HL-60/S4 treated with phorbol 12-myristate 13-acetate at 8.2 ng/mL for 4 days and 3 days (cell line): Measurements from ENCODE around the gene CCDC93.
"Not testable (repeated sequence)": the region's sequence is repeated elsewhere in the genome, so short reads cannot be mapped to it uniquely, and the experiment has no call there.

ENCODE experiments used
- in situ Hi-C: fragments of 300-500 bp; cut with MboI; formaldehyde crosslinking; loops from 2 replicates; pipeline ENCODE4 v1.15.0; 2022; ENCODE audit warnings: low sequenced_read_pairs

The CCDC93 gene

DNA sequence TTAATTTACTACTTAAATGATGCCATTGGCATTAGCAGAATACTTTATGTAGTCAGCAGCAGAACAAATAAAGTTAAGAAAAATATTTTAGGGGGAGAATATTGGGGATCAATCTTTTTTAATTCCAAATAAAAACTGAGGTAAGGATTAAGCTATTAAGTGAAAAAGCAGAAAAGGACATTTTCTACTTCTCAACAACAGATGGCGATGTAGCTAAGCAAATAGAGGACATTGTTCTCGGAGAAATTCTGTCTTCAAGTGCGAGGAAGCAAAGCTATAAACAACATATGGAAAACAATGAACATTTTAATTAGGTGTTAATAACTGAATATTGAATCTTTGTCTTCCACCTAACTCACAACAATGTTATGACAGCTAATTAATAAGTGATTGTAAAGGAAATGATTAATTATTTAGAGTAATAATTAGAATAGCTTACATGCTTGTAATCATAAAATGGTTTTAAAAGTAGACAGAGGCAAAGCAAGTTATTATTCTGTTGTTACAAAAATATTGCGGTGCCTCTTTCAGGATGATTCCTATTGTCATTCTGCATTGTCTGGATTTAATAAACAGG, 32.9 kb upstream of the CCDC93 start:
- in situ Hi-C loops, result no loop called here

- in situ Hi-C loops, result no loop called here
Measured at GRCh38 chr2:118045286-118045685, 31.4 kb upstream of the CCDC93 start.

GRCh38 chr2:118044854-118045253, 31.0 kb upstream of the CCDC93 start:
- in situ Hi-C loops, result no loop called here

- in situ Hi-C loops, result no loop called here
Measured at GRCh38 chr2:118044103-118044716, 30.3 kb upstream of the CCDC93 start.

DNA sequence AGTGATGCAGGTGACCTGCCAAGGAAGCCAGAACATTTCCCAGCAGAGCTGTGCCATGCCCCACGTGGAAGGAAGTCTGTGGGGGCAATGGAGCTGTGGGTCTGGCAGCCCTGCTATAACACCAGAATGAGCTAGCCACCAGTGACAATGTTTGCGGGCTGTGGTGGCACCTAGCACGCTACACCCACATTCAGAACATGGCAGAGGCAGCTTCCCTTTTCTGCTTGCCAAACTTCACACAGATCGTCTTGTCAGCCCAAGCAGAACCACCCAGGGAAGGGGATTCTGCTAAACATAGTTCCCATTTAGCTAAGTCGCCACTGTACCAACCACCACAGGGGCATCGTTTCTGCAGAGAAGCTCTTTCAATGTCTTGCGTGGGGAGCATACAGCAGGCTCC, 27.0 kb upstream of the CCDC93 start:
- in situ Hi-C loops, result no loop called here

- in situ Hi-C loops, result no loop called here
Measured at GRCh38 chr2:118032169-118033013, 18.5 kb upstream of the CCDC93 start.

DNA sequence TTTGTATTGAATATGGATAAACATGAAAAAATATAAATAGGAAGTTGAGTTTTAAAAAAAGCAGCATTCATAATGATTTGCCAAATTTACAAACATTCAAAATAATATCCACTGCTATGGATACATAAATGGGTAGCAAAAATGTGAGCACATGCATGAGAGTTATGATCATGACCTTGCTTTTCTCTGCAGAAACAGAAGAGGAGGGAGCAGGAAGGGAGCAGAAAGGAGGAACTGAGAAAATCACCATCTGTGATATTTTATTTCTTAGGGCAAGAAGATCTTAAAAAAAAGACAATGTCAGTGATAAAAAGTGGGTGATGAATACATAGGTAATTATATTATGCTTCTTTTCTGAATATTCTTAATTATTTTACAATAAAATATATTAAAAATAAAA, 17.7 kb upstream of the CCDC93 start:
- in situ Hi-C loops, result no loop called here

DNA sequence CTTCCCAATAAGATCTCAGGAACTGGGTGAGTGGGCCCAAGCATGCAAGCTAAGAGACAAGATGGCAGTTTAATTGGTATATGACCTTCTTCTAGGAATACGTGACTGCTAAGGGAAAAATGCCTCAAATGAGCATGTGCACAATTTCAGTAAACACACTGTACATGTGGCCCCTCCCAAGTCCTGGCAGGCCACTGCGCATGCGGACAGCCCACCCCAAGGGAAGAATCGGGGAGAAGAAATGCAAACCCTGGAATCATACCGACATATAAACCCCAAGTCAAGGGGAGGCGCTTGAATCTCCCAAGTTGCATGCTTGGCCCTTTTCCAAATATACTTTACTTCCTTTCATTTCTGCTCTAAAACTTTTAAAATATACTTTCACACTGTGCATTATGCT, 15.2 kb upstream of the CCDC93 start:
- in situ Hi-C loops, result no loop called here

GRCh38 chr2:118021356-118021755, 7.5 kb upstream of the CCDC93 start:
- in situ Hi-C loops, result no loop called here

GRCh38 chr2:118019821-118020220, 6.0 kb upstream of the CCDC93 start:
- in situ Hi-C loops, result no loop called here

DNA sequence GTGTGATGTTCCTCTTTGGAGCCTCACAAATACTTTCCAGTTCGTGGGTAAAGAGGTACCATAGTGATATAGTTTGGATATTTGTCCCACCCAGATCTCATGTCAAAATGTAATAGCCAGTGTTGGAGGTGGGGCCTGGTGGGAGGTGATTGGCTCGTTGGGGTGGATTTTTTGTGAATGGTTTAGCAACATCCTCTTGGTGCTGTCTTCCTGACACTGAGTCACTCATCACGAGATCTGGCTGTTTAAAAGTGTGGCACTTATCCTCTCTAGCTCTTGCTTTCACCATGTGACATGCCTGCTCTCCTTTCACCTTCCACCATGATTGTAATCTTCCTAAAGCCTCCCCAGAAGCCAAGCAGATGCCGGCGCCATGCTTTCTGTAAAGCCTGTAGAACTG, 3.0 kb upstream of the CCDC93 start:
- in situ Hi-C loops, result no loop called here

DNA sequence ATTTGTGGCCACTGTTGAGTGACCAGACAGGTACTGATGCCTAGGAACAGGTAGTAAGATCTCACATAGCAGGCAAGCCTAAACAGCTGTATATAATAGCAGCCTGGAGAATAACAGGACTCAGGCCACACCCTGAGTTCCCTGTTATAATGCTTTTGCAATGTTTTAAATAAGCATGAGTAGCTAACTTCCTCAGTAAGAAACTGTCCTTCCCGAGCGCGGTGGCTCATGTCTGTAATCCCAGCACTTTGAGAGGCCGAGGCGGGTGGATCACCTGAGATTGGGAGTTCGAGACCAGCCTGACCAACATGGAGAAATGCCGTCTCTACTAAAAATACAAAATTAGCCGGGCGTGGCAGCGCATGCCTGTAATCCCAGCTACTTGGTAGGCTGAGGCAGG, 1.9 kb upstream of the CCDC93 start:
- in situ Hi-C loops, result not testable (repeated sequence)

- in situ Hi-C loops, result no loop called here
Measured at GRCh38 chr2:118014492-118014824, 588 bp upstream of the CCDC93 start.

DNA sequence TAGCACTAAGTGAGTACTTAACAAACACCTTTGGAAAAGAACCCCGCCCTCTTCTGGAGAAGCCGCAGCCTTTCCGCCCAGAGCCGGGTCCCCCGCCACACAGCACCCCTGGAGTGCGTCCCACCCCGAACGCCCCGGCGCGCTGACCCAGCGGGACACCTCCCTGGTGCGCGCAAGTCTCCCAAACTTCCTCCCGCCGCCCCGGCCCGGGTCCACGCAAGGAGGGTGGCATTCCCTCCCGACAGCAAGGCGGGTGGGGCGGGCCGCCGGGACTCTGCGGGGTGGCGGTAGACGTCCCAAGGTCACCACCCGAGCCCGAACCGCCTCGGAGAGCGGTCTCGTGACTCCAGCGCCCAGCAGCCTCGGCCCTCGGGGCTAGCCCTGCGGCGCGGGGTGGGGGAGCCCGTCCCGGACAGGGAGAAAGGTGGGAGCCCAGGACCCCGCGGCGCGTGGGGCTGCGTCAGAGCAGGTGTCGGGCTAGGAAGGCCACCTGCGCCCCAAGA, 598 bp downstream of the CCDC93 start:
- in situ Hi-C loops, result no loop called here

DNA sequence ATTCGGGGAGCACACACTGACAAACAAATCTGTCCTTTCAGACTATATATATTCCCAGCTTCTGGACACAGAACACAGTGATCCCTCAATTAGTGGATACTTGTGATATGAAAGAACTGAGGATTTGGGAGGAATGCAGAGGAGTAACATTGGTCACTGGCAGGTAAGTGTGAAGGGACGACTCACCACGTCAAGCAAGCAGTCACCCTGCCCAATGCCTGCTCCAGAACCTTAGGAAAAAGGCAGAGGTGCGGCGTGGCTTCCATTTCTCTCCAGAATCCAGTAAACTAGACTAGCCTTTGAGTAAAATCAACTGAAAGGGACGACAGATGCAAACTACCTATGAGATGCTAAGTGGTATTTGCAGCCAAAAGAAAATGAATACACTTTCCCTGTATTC, 1.1 kb downstream of the CCDC93 start:
- in situ Hi-C loops, result no loop called here

- in situ Hi-C loops, result no loop called here
Measured at GRCh38 chr2:118010473-118010872, 3.4 kb downstream of the CCDC93 start.

DNA sequence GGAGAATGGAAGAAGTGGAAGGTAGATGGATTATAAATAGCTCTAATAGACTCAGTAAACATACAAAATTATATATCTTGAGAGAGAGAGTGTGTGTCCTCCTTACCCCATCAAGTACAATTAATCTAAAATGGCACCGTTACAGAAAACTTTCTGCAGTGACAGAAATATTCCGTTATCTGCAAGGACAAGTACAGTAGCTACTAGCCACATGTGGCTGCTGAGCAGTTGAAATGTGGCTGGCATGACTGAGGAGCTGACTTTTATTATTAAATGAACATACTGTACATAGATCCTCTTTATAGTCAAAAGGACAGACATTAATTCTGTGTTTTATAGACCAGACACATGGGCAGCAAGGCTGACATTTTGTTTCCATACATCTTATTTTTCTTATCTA, 7.0 kb downstream of the CCDC93 start:
- in situ Hi-C loops, result no loop called here

DNA sequence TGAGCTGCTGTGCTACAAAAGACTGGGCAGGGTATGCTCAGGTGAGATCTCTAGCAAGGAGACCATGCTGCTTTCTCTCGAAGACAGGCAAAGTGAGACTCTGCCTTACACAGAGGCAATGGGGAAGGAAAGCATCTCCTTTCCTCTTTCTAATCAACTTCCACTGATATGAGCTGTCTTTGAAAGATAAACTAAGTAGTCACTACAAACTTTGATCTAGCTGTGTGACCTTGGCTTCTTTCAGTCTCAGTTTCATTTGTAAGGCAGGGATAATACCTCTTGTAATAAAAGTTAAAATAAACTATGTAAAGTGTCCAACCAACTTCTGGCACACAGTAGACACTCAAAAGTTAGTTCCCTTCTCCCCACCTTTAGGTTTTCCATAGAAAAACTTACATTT, 7.5 kb downstream of the CCDC93 start:
- in situ Hi-C loops, result no loop called here

- in situ Hi-C loops, result no loop called here
Measured at GRCh38 chr2:118003396-118003824, 10.5 kb downstream of the CCDC93 start.

GRCh38 chr2:118000041-118000440, 13.8 kb downstream of the CCDC93 start:
- in situ Hi-C loops, result no loop called here

DNA sequence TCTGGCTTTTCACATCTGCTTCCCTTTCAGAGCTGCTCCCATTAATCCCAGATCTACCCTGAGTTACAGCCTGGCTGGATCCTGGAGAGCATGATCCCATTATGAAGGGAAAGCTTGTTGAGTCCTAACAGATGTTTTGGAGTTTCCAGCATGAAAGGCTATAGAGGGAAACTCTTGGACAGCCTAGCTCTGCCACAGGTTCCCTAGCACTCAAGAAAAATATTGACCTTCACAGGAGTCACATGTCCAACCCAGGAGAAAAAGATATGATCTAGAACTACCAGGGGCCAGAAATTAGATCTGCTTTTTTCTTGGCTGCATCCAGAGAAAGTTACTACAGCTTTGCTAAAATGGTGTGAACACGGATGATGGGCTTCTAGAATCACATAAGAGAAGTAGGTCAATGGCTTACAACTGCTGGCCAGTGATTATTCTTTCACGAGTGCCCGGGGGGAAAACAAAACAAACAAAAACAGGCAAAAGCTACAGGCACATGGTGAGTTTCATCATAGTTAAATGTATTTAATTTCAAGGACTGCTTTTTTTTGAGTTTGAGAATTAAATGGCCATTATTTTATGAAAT, 15.9 kb downstream of the CCDC93 start:
- in situ Hi-C loops, result no loop called here

- in situ Hi-C loops, result no loop called here
Measured at GRCh38 chr2:117996525-117996924, 17.3 kb downstream of the CCDC93 start.
